Natural killer cell treated with Interleukin-12 subunit alpha and Interleukin-12 subunit beta and Interleukin-15 and Interleukin-18, amount 100 ng/mL, for 72 hours (primary cell): Measurements from ENCODE around the gene TFAM. TPM values are rescaled to one million over a fixed set of nuclear protein-coding genes. Genes with fewer than 3 reads are reported as not detected.
"Not testable (repeated sequence)": the region's sequence is repeated elsewhere in the genome, so short reads cannot be mapped to it uniquely, and the experiment has no call there.

Experiments used
- ATAC-seq, 2 donors: fragments of 150-1000 bp; cut with Tn5 transposase in 1 of 2; sonication (Bioruptor Pico), chemical (Tn5 transposase) in 1 of 2; 2 replicates each; pipeline ENCODE4 v1.10.0; 2021
- DNase-seq: peaks from one replicate; pipeline ENCODE4 v3.0.0; 2022; ENCODE audit warnings: low spot score
- H3K27ac Mint-ChIP-seq, 2 donors: 1 replicate in 1 of 2; 2 replicates in 1 of 2; pipeline ENCODE4 v1.8.0; 2022; ENCODE audit warnings: mixed read lengths in 2 of 2, mild to moderate bottlenecking in 1 of 2, moderate library complexity in 1 of 2
- H3K27me3 Mint-ChIP-seq, 2 donors: 1 replicate in 1 of 2; 2 replicates in 1 of 2; pipeline ENCODE4 v1.8.0; 2022; ENCODE audit warnings: mixed read lengths in 2 of 2
- H3K36me3 Mint-ChIP-seq: one replicate; pipeline ENCODE4 v1.8.0; 2022; ENCODE audit warnings: mixed read lengths
- H3K4me1 Mint-ChIP-seq, 2 donors: 1 replicate in 1 of 2; 2 replicates in 1 of 2; pipeline ENCODE4 v1.8.0; 2022; ENCODE audit warnings: low read depth in 2 of 2, mixed read lengths in 2 of 2, mild to moderate bottlenecking in 1 of 2
- H3K4me3 Mint-ChIP-seq: one replicate; pipeline ENCODE4 v1.8.0; 2022; ENCODE audit warnings: mixed read lengths
- H3K9me3 Mint-ChIP-seq: 2 replicates; pipeline ENCODE4 v1.8.0; 2022; ENCODE audit warnings: mixed read lengths
- total RNA-seq, 2 donors: library from RNA; stranded (reverse); gene quantifications; one replicate each; pipeline ENCODE4 v1.2.3, GENCODE V29; 2022

Gene TFAM
- total RNA-seq, 2 donors from 2014 or later: 59.6 to 84.9 TPM

GRCh38 chr10:58428436-58428835 lies 43.2 kb downstream of the TFAM start:
- H3K4me3 Mint-ChIP-seq, H3K9me3 Mint-ChIP-seq, DNase-seq, H3K4me1 Mint-ChIP-seq, ATAC-seq, H3K27ac Mint-ChIP-seq, H3K36me3 Mint-ChIP-seq: not testable (repeated sequence)
- peaks cover 8 to 17% of the 10 kb centered on the region in 2 donors for H3K27me3 Mint-ChIP-seq

- Mint-ChIP-seq H3K27ac (no peak overlapping the region), H3K27me3 (peaks cover 15 to 22% of the 10 kb centered on the region in 2 donors), H3K36me3 (no peaks in the 10 kb centered on the region), H3K4me1 (peaks cover 0 to 4% of the 10 kb centered on the region in 2 donors), H3K9me3 (no peaks in the 10 kb centered on the region), H3K4me3 (no peak overlapping the region)
- DNase-seq (no peak), ATAC-seq (no peak)
These were observed 46.7 kb downstream of the TFAM start for GRCh38 chr10:58431903-58432302.

DNA sequence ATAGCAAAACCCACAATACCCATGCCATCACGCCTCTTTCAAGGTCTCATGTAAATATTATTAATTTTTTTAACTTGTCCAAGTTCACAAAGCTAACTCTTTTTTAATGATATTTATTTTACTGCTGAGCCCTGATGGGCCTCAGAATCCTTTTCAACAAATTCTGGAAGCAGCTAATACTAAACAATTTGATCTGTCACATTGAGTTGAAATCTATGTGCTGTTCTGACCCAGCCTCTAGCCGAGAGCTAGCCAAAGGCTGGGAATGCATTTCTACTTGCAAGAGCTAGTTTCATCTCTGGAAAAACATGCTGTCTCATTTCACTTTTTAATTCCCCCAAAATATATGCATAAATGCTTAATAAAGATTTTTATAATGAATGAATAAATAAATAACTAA lies 47.9 kb downstream of the TFAM start:
- Mint-ChIP-seq H3K36me3 (no peaks in the 10 kb centered on the region), H3K9me3 (no peaks in the 10 kb centered on the region), H3K4me1 (peaks cover 0 to 4% of the 10 kb centered on the region in 2 donors), H3K27me3 (peaks cover 17 to 22% of the 10 kb centered on the region in 2 donors), H3K4me3 (no peak overlapping the region), H3K27ac (no peak overlapping the region)
- DNase-seq (no peak), ATAC-seq (no peak)

DNA sequence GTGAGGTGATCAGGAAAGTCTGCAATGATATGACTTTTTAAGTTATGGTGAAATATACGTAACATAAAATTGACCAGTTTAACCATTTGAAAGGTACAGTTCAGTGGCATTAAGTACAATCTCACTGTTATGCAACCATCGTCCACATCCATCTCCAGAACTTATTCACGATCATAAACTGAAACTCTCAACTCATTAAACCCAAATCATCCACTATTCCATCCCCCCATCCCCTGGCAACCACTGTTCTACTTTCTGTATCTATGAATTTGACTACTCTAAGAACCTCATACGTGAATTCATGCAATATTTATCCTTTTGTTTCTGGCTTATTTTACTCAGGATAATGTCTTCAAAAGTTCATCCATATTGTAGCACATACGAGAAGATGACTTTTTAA lies 48.4 kb downstream of the TFAM start:
- peaks cover 19 to 22% of the 10 kb centered on the region in 2 donors for H3K27me3 Mint-ChIP-seq
- no peaks in the 10 kb centered on the region for H3K9me3 Mint-ChIP-seq
- no peak overlapping the region for H3K4me3 Mint-ChIP-seq
- H3K27ac Mint-ChIP-seq: no peak overlapping the region
- DNase-seq: no peak
- no peaks in the 10 kb centered on the region for H3K36me3 Mint-ChIP-seq
- ATAC-seq: no peak
- peaks cover 0 to 4% of the 10 kb centered on the region in 2 donors for H3K4me1 Mint-ChIP-seq

- Mint-ChIP-seq H3K9me3 (peaks cover 6% of the 10 kb centered on the region), H3K27ac (no peak overlapping the region), H3K4me1 (peaks cover 0 to 4% of the 10 kb centered on the region in 2 donors), H3K36me3 (peaks cover 3% of the 10 kb centered on the region), H3K27me3 (peaks cover 19 to 23% of the 10 kb centered on the region in 2 donors), H3K4me3 (no peak overlapping the region)
- ATAC-seq (no peak), DNase-seq (no peak)
These were observed 50.2 kb downstream of the TFAM start for GRCh38 chr10:58435297-58435985.

- Mint-ChIP-seq H3K4me1 (peaks cover 0 to 4% of the 10 kb centered on the region in 2 donors), H3K36me3 (peaks cover 5% of the 10 kb centered on the region), H3K27ac (no peak overlapping the region), H3K4me3 (no peak overlapping the region), H3K27me3 (peaks cover 16 to 24% of the 10 kb centered on the region in 2 donors), H3K9me3 (peaks cover 8% of the 10 kb centered on the region)
- ATAC-seq (no peak), DNase-seq (no peak)
These were observed 50.9 kb downstream of the TFAM start for GRCh38 chr10:58436071-58436470.

DNA sequence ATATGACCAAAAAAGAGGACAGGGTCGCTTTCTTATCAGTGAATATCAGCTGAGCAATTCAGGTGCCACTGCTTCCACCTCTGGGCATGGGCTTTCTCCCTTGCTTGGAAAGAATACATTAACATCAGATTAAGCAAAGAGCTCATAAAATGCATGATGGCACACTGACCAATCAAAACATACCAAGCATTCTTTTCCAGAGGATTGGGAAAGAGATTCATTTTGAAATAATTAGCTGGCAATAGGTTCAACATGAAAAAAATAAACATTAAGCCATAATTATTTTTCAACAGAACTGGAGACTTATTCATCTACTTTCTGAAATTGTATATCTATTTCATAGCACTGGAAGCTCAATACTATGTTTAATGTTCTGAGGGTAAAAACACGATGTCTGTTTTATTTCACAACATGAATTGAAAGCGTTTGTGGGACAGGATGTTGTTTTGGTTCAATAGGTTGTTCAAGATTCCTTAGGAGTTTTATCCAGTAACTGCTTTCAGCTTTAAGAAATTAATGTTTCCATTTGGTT lies 53.2 kb downstream of the TFAM start:
- Mint-ChIP-seq H3K36me3 (peaks cover 5% of the 10 kb centered on the region), H3K4me3 (no peak overlapping the region), H3K4me1 (peaks cover 0 to 4% of the 10 kb centered on the region in 2 donors), H3K27ac (no peak overlapping the region), H3K9me3 (peaks cover 8% of the 10 kb centered on the region), H3K27me3 (peaks cover 16 to 21% of the 10 kb centered on the region in 2 donors)
- DNase-seq (no peak), ATAC-seq (no peak)

DNA sequence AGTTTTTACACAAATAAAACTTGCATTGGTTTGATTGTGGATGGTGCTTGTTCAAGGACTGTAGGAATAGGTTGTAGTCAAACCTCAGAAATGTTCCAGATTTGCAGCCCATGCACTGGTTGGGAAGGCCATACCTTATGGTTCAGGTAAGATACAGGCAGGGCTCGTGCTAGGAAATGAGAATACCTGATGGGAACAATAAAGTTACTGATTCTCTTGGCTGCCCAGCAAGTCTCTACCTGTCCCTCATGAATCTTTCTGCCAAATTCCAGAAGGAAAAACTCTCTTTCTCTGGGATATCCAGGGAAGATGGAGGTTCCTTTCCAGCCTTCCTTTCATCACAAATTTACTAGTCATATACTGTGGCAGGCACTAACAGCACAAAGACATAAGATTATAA lies 53.8 kb downstream of the TFAM start:
- Mint-ChIP-seq H3K9me3 (peaks cover 8% of the 10 kb centered on the region), H3K36me3 (peaks cover 5% of the 10 kb centered on the region), H3K4me1 (peaks cover 0 to 4% of the 10 kb centered on the region in 2 donors), H3K27ac (no peak overlapping the region), H3K4me3 (no peak overlapping the region), H3K27me3 (peaks cover 16 to 19% of the 10 kb centered on the region in 2 donors)
- DNase-seq (no peak), ATAC-seq (no peak)

- peaks cover 0 to 4% of the 10 kb centered on the region in 2 donors for H3K4me1 Mint-ChIP-seq
- peaks cover 8% of the 10 kb centered on the region for H3K9me3 Mint-ChIP-seq
- peaks cover 16 to 19% of the 10 kb centered on the region in 2 donors for H3K27me3 Mint-ChIP-seq
- H3K4me3 Mint-ChIP-seq: no peak overlapping the region
- H3K36me3 Mint-ChIP-seq: peaks cover 5% of the 10 kb centered on the region
- no peak overlapping the region for H3K27ac Mint-ChIP-seq
- DNase-seq (no peak), ATAC-seq (no peak)
These were observed 54.6 kb downstream of the TFAM start for GRCh38 chr10:58439632-58440364.

DNA sequence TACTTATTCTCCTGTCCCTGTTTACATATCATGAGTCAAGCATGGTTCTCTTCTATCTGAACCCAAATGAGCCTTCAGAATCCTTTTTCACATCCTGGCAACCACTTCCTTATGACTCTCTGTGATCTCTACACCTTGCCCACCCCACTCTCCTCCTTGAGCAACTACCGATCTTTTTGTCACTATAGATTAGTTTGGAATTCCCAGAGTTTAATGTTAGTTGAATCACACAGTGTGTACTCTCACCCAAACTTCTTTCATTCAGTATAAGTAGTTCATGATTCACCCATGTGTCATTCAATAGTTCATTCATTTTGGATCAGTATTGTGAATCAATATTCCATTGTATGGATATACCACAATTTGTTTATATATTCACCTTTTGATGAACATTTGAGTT lies 55.3 kb downstream of the TFAM start:
- Mint-ChIP-seq H3K36me3 (peaks cover 5% of the 10 kb centered on the region), H3K27me3 (peaks cover 11 to 15% of the 10 kb centered on the region in 2 donors), H3K9me3 (peaks cover 8% of the 10 kb centered on the region), H3K27ac (no peak overlapping the region), H3K4me1 (no peaks in the 10 kb centered on the region), H3K4me3 (no peak overlapping the region)
- DNase-seq (no peak), ATAC-seq (no peak)

GRCh38 chr10:58444321-58444720 lies 59.1 kb downstream of the TFAM start:
- peaks cover 5% of the 10 kb centered on the region for H3K36me3 Mint-ChIP-seq
- DNase-seq: no peak
- no peaks in the 10 kb centered on the region for H3K4me1 Mint-ChIP-seq
- no peak for ATAC-seq
- peaks cover 13% of the 10 kb centered on the region for H3K9me3 Mint-ChIP-seq
- H3K27me3 Mint-ChIP-seq: peaks cover 6 to 11% of the 10 kb centered on the region in 2 donors
- H3K27ac Mint-ChIP-seq: no peak overlapping the region
- H3K4me3 Mint-ChIP-seq: no peak overlapping the region

- ATAC-seq: no peak
- no peaks in the 10 kb centered on the region for H3K4me1 Mint-ChIP-seq
These were observed 59.7 kb downstream of the TFAM start for GRCh38 chr10:58444876-58445275.

DNA sequence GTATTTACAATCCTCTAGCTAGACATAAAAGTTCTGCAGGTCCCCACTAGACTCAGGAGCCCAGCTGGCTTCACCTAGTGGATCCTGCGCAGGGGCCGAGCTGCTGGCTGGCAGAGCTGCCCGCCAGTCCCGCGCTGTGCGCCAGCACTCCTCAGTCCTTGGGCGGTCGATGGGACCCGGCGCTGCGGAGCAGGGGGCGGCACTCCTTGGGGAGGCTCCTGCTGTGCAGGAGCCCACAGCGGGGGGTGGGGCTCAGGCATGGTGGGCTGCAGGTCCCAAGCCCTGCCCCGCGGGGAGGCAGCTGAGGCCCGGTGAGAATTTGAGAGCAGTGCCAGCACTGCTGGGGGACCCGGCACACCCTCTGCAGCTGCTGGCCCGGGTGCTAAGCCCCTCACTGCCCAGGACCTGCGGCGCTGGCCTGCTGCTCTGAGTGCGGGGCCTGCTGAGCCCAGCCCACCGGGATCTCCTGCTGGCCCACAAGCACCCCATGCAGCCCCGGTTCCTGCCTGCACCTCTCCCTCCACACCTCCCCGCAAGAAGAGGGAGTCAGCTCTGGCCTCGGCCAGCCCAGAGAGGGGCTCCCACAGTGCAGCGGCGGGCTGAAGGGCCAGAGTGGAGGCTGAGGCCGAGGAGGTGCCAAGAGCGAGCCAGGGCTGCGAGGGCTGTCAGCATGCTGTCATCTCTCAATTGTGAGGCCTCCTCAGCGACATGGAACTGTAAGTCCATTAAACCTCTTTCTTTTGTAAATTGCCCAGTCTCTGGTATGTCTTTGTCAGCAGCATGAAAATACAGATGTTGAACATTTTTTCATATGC lies 63.1 kb downstream of the TFAM start:
- Mint-ChIP-seq H3K36me3 (no peaks in the 10 kb centered on the region), H3K9me3 (peaks cover 8% of the 10 kb centered on the region), H3K27me3 (peaks cover 3 to 14% of the 10 kb centered on the region in 2 donors), H3K27ac (no peak overlapping the region), H3K4me1 (no peaks in the 10 kb centered on the region), H3K4me3 (no peak overlapping the region)
- ATAC-seq: no peak
- no peak for DNase-seq

More at GRCh38 chr10:58444876-58445275, 59.7 kb downstream of the TFAM start:
- Mint-ChIP-seq H3K36me3 (peaks cover 5% of the 10 kb centered on the region), H3K27ac (no peak overlapping the region), H3K9me3 (peaks cover 13% of the 10 kb centered on the region), H3K27me3 (peaks cover 7 to 12% of the 10 kb centered on the region in 2 donors), H3K4me3 (no peak overlapping the region)
- no peak for DNase-seq
